ENCODE results near the gene YY1.

- TF ChIP-seq CTCF (IDR thresholded peaks at IDR 0.05) (no peak), POLR2A (IDR thresholded peaks at IDR 0.05) (no peak)
These were observed 13.7 kb downstream of the YY1 start for GRCh38 chr14:100252684-100253083.

Data from thyroid gland (tissue), 4 donors.